ENCODE measurements around the gene GLIS1.
A peak's percentile ranks its signal among the peaks of the same experiment; 100 is the strongest.

GLIS1 gene

DNA sequence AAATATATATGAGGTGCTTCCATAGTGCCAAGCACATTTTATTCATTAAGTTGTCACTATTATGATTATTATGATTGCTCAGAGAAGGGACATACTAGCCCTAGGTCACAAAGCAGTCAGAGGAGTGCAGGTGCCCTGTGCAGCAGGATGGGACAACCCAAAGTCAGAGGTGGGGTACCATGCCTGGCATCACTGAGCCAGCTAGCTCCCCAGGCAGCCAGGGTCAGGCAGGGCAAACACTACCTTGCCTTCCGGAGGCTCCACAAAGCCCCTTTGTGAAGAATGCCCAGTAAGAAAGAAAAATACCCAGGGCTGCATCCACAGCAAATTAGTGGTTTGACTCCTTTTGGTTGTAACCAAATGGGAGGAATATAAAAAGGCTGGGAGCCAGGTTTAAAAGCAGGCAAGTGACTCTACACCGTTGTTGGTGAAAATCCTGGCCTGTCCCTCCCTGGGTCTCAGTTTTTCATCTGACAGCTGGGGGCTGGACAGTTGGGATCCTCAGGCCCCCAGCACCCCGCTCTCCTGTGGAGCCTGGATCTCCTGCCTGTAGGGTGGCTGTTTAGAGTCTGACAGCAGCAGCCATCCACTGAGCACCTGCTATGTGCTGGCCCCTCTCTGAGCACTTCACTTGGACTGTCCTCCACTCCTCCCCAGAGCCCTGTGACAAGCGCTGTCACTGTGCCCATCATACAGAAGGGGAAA lies 98.8 kb downstream of the GLIS1 start:
- ATAC-seq (ENCODE audit: low read depth) (no peak), DNase-seq (ENCODE audit: low spot score) (peak; percentile 26)
- H3K4me3 ChIP-seq (ENCODE audit: severe bottlenecking), result no peak overlapping the region
- H3K9me3 ChIP-seq (ENCODE audit: severe bottlenecking), result no peaks in the 10 kb centered on the region
- H3K4me1 ChIP-seq (ENCODE audit: insufficient read depth, poor library complexity, severe bottlenecking), result peaks cover 2% of the 10 kb centered on the region
- H3K27me3 ChIP-seq (ENCODE audit: insufficient read depth, poor library complexity, severe bottlenecking), result no peaks in the 10 kb centered on the region
- H3K36me3 ChIP-seq (ENCODE audit: low read depth), result no peaks in the 10 kb centered on the region
- TF ChIP-seq, protein P1, sequence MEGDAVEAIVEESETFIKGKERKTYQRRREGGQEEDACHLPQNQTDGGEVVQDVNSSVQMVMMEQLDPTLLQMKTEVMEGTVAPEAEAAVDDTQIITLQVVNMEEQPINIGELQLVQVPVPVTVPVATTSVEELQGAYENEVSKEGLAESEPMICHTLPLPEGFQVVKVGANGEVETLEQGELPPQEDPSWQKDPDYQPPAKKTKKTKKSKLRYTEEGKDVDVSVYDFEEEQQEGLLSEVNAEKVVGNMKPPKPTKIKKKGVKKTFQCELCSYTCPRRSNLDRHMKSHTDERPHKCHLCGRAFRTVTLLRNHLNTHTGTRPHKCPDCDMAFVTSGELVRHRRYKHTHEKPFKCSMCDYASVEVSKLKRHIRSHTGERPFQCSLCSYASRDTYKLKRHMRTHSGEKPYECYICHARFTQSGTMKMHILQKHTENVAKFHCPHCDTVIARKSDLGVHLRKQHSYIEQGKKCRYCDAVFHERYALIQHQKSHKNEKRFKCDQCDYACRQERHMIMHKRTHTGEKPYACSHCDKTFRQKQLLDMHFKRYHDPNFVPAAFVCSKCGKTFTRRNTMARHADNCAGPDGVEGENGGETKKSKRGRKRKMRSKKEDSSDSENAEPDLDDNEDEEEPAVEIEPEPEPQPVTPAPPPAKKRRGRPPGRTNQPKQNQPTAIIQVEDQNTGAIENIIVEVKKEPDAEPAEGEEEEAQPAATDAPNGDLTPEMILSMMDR (IDR thresholded peaks at IDR 0.05; ENCODE audit: poor library complexity, severe bottlenecking), result no peak
- H3K27ac ChIP-seq (ENCODE audit: poor library complexity, severe bottlenecking), result peak overlapping the region; percentile 26

DNA sequence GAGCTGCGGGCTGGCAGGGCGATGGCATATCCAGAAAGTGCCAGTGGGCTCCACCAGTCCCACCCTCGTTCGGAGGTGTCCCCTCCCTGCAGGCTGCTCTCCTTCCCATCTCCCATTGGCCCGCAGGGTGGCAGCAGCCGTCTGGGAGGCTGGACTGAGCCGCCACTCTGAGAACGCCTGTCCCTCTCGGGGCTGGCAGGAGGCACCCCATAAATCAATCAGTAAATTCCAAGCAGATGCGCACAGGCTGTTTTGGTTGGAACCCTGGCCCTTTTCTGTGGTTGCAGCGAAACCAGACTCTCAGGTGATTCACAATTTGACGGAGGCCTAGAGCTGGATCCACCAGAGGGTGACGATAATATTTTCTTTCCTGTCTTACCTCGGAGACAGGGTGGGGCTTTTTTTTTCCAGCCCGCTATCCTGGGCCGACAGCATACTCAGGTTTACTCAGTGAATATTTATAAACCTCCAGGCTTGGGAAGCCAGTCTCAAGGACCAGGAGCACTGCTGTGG lies 99.7 kb downstream of the GLIS1 start:
- Histone ChIP-seq H3K27me3 (ENCODE audit: insufficient read depth, poor library complexity, severe bottlenecking) (no peaks in the 10 kb centered on the region), H3K4me1 (ENCODE audit: insufficient read depth, poor library complexity, severe bottlenecking) (peaks cover 2% of the 10 kb centered on the region), H3K4me3 (ENCODE audit: severe bottlenecking) (no peak overlapping the region), H3K27ac (ENCODE audit: poor library complexity, severe bottlenecking) (peak overlapping the region; percentile 26), H3K36me3 (ENCODE audit: low read depth) (no peaks in the 10 kb centered on the region), H3K9me3 (ENCODE audit: severe bottlenecking) (no peaks in the 10 kb centered on the region)
- ATAC-seq (ENCODE audit: low read depth) (peak; percentile 87), DNase-seq (ENCODE audit: low spot score) (peak; percentile 54)
- TF ChIP-seq, protein P1 (IDR thresholded peaks at IDR 0.05; ENCODE audit: poor library complexity, severe bottlenecking), result peak; percentile 60

DNA sequence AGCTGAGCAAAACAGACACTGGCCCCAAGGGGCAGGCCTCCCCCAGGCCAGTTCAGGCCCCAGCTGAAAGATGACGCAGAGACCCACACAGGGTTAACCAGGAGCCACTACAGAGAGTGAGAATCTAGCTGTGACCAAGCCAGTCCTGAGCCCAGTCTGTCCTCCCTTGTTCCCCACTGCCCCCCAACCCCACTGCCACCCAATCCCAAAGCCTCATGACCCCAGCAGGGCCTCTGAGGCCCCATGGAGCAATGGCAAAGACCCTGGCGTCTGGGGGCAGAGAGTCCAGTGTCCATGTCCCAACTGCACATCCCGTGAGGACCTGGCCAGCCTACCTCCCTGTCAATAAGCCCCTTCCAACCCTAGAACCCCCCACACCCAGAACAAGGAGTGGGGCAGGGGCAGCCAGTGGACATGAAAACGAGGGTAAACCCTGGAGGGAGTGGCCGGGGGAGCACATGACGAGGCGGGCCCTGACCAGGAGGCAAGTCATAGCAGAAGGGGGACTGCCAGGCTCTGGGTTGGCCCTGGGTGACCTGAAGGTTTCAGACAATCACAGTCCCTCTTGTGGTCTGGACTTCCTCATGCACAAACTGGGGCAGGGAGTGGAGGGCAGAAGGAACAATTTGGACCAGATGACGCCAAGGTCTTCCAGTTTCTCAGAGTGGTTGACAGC lies 100.5 kb downstream of the GLIS1 start:
- no peak overlapping the region for H3K27ac ChIP-seq (ENCODE audit: poor library complexity, severe bottlenecking)
- DNase-seq (ENCODE audit: low spot score), result peak; percentile 42

DNA sequence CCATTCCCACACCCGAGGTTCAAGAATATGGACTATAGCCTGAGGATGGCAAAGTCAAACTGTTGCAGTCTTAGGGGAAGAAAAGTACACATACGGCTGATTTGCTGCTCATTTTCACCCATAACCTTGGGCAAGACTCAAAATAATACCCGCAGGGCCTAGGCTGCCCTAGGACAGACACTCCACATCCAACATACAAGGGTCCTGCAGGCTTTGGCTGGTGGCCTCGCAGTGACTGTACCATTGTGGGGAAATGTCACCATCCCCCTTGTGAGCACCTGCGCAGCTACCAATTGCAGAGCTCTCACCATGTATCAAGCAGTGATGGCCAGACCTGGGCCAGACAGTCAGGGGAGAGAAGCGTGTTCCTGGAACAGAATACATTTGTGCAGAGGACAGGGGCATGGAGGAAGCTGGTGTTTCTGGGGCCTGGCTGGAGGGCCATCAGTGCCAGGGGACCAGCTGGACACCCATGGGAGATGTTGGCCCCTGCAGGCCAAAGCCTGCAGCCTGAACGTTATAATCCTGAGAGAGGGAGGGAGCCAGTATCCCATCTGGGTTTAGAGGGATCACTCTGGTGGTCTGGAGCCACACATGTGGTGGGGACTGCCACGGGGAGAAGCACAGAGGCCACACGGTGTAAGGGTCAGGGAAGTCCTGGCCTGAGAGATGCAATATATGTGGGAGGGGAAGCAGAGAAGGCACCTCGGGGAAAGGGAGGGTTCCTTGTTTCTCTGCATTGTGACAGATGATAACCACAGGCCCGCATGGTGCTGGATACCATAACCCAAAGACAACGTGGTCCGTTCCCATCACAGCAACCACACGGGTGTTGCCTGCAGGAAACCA lies 101.2 kb downstream of the GLIS1 start:
- Histone ChIP-seq H3K27ac (ENCODE audit: poor library complexity, severe bottlenecking) (no peak overlapping the region), H3K27me3 (ENCODE audit: insufficient read depth, poor library complexity, severe bottlenecking) (no peaks in the 10 kb centered on the region), H3K9me3 (ENCODE audit: severe bottlenecking) (no peaks in the 10 kb centered on the region), H3K4me3 (ENCODE audit: severe bottlenecking) (no peak overlapping the region), H3K36me3 (ENCODE audit: low read depth) (no peaks in the 10 kb centered on the region), H3K4me1 (ENCODE audit: insufficient read depth, poor library complexity, severe bottlenecking) (peaks cover 2% of the 10 kb centered on the region)
- DNase-seq (ENCODE audit: low spot score) (peak; percentile 19), ATAC-seq (ENCODE audit: low read depth) (no peak)
- TF ChIP-seq, protein P1 (IDR thresholded peaks at IDR 0.05; ENCODE audit: poor library complexity, severe bottlenecking), result no peak

More for the DNA sequence above, 100.5 kb downstream of the GLIS1 start:
- TF ChIP-seq, protein P1 (IDR thresholded peaks at IDR 0.05; ENCODE audit: poor library complexity, severe bottlenecking), result no peak
- H3K36me3 ChIP-seq (ENCODE audit: low read depth), result no peaks in the 10 kb centered on the region
- no peak for ATAC-seq (ENCODE audit: low read depth)
- no peak overlapping the region for H3K4me3 ChIP-seq (ENCODE audit: severe bottlenecking)
- H3K27me3 ChIP-seq (ENCODE audit: insufficient read depth, poor library complexity, severe bottlenecking), result no peaks in the 10 kb centered on the region
- peaks cover 2% of the 10 kb centered on the region for H3K4me1 ChIP-seq (ENCODE audit: insufficient read depth, poor library complexity, severe bottlenecking)
- no peaks in the 10 kb centered on the region for H3K9me3 ChIP-seq (ENCODE audit: severe bottlenecking)

Measured in RWPE2 (cell line).